KOPT-K1 (cell line): Measurements from ENCODE around the gene B4GALNT2.
"Not testable (repeated sequence)": the region's sequence is repeated elsewhere in the genome, so short reads cannot be mapped to it uniquely, and the experiment has no call there.

ENCODE experiments used
- H3K27ac ChIP-seq: fragments of 200-600 bp; sonication (generic); 2 replicates; pipeline ENCODE4 v1.5.1; 2016; ENCODE audit warnings: antibody characterized with exemption, mild to moderate bottlenecking, low read depth, low read length; ENCODE audit not compliant: poor library complexity, severe bottlenecking
- H3K36me3 ChIP-seq: fragments of 200-600 bp; sonication (generic); 2 replicates; pipeline ENCODE4 v1.5.1; 2017; ENCODE audit warnings: antibody characterized with exemption, mild to moderate bottlenecking, low read length, moderate library complexity; ENCODE audit not compliant: insufficient read depth
- H3K9me3 ChIP-seq: fragments of 200-600 bp; sonication (generic); 2 replicates; pipeline ENCODE4 v1.5.1; 2017; ENCODE audit warnings: antibody characterized with exemption, low read length, mild to moderate bottlenecking; ENCODE audit not compliant: insufficient read depth, poor library complexity, severe bottlenecking

The B4GALNT2 gene

DNA sequence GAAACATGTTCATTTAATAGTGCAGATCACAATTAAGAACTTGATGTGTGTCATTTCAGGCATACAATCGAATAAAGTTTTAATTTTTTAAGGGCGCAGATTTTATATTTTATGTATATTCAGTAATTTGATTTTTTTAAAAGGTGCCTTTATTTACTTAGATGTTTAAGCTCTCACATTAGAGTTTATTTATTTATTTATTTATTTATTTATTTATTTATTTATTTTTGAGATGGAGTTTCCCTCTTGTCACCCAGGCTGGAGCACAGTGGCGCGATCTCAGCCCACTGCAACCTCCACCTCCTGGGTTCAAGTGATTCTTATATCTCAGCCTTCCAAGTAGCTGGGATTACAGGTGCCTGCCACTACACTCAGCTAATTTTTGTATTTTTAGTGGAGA lies 3.8 kb downstream of the B4GALNT2 start:
- Histone ChIP-seq H3K9me3 (peaks cover 5% of the 10 kb centered on the region), H3K36me3 (no peaks in the 10 kb centered on the region), H3K27ac (no peak overlapping the region)

DNA sequence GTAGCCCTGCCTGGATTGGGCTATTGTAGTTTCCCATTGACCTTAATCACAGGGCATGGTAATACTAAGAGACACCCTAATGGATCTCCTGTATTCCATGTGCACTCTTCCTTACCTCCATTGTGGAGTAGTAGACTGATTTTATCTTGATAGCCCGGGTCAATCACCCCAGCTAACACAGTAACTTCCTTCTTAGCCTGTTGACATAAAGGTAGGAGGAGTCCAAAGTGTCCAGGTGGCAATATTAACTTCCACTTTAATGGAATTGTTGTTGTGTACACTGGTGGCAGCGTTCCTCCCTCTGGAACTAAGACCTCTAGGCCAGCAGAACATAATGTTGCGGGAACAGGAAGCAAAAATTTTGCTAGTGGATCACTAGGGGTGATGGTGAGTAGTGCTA lies 13.1 kb downstream of the B4GALNT2 start:
- not testable (repeated sequence) for H3K27ac ChIP-seq, H3K36me3 ChIP-seq, H3K9me3 ChIP-seq

- Histone ChIP-seq H3K27ac (no peak overlapping the region), H3K36me3 (no peaks in the 10 kb centered on the region), H3K9me3 (no peaks in the 10 kb centered on the region)
Measured at GRCh38 chr17:49146620-49147306, 14.2 kb downstream of the B4GALNT2 start.

DNA sequence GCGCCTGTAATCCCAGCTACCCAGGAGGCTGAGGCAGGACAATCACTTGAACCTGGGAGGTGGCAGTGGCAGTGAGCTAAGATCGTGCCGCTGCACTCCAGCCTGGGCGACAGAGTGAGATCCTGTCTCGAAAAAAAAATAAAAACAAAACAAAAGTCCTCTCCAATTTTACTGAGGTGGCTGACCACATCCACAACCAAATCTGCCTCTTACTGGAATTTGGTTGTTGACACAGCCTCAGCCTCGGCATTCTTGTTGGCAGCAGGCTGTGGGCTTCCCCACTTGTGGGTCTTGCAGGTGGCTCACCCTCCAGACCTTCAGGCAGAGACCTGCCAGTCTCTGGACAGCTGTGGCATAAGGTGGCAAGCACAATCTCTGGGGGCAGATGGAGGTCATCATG lies 15.6 kb downstream of the B4GALNT2 start:
- H3K27ac ChIP-seq: no peak overlapping the region
- H3K36me3 ChIP-seq: no peaks in the 10 kb centered on the region
- no peaks in the 10 kb centered on the region for H3K9me3 ChIP-seq

DNA sequence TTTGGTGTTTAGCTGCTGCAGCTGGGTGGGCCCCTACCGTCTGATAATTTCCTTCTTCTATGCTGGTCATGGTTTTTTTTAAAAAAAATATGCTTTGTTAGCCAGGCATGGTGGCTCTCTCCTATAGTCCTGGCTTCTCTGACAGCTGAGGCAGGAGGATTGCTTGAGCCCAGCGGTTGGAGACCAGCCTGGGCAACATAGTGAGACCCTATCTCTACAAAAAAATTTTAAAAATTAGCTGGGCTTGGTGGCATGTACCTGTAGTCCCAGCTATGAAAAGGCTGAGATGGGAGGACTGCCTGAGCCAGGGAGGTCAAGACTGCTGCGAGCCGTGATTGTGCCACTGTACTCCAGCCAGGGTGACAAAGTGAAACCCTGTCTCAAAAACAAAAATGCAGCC lies 19.4 kb downstream of the B4GALNT2 start:
- no peaks in the 10 kb centered on the region for H3K9me3 ChIP-seq
- no peaks in the 10 kb centered on the region for H3K36me3 ChIP-seq
- no peak overlapping the region for H3K27ac ChIP-seq

DNA sequence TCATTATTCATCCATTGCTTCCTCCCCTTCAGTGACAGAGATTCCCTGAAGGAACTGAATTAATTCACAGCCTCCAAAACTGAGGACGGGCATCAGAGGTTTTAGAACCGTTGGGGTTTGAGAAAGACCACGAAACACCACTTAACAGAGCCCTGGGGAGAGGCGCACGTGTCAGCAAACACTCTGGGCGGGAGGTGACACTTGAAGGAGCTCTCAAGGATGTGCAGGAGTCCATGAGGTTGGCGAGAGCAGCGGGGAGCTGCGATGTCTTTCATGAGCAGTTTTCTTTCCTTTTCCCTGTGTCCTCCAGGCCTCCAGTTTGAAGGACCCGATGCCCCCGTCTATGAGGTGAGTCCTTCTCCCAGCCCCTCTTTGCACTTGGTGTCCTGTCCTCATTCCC lies 23.7 kb downstream of the B4GALNT2 start:
- H3K9me3 ChIP-seq: no peaks in the 10 kb centered on the region
- no peak overlapping the region for H3K27ac ChIP-seq
- no peaks in the 10 kb centered on the region for H3K36me3 ChIP-seq

DNA sequence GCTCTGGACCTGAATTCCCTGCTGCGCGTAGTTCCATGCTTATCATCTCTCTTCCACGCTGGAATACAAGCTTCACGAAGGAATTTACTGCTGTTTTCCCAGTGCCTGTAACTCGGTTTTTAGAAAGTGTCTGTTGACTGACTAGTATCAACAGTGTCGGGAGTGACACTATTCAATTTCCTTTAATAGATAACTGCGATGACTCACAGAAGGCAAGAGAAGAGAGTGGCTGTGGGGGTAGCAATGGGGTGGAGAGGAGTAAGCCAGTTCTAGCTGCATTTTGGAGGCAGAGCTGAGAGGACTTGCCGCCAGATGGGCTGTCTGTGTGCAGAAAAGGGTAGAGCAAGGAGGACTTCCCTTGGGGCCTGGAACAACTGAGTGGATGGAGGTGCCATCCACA lies 25.2 kb downstream of the B4GALNT2 start:
- Histone ChIP-seq H3K9me3 (no peaks in the 10 kb centered on the region), H3K27ac (no peak overlapping the region), H3K36me3 (no peaks in the 10 kb centered on the region)

DNA sequence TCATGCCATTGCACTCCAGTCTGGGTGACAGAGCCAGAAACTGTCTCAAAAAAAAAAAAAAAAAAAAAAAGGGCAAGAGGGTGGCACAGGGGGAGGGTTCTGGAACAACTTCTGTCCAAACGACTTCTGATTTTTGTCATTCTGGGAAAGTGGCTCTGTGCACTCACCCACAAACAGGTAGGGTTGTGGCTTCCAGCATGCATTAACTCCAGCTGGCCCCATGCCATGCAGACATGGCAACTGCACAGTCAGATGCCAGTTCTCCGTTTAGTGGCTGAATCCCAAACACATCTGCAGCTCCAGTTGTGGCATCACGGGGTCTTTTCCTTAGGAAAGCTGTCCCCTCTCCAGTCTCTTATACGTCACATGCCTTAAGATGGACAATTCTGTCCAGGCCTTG lies 30.3 kb downstream of the B4GALNT2 start:
- H3K36me3 ChIP-seq: no peaks in the 10 kb centered on the region
- H3K9me3 ChIP-seq: no peaks in the 10 kb centered on the region
- no peak overlapping the region for H3K27ac ChIP-seq

DNA sequence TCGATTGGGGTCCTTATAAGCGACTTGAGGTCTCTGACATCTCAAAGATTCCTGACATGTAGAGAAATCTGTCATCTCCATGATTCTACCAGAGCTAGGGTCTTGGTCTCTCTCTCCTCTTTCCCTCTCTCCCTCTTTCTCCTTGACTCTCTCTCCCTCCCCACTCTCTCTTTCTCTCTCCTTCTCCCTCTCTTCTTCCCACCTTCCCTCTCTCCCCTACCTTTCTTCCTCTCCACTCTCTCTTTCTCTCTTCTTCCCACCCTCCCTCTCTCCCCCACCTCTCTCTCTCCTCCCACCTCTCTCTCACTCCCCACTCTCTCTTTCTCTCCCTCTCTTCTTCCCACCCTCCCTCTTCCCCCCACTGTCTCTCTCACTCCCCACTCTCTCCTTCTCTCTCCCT lies 32.6 kb downstream of the B4GALNT2 start:
- Histone ChIP-seq H3K9me3 (peaks cover 19% of the 10 kb centered on the region), H3K27ac (no peak overlapping the region), H3K36me3 (no peaks in the 10 kb centered on the region)

- Histone ChIP-seq H3K27ac (no peak overlapping the region), H3K36me3 (no peaks in the 10 kb centered on the region), H3K9me3 (peaks cover 31% of the 10 kb centered on the region)
Measured at GRCh38 chr17:49168706-49169105, 36.1 kb downstream of the B4GALNT2 start.

- Histone ChIP-seq H3K9me3 (peaks cover 46% of the 10 kb centered on the region), H3K36me3 (no peaks in the 10 kb centered on the region)
Measured at GRCh38 chr17:49170216-49170615, 37.6 kb downstream of the B4GALNT2 start.

DNA sequence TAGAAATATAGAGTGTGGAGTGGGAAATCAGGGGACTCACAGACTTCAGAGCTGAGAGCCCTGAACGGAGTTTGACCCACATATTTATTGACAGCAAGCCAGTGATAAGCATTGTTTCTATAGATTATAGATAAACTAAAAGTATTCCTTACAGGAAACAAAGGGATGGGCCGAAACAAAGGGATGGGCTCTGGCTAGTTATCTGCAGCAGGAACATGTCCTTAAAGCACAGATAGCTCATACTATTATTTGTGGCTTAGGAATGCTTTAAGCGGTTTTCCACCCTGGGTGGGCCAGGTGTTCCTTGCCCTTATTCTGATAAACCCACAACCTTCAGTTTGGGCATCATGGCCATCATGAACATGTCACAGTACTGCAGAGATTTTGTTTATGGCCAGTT lies 38.1 kb downstream of the B4GALNT2 start:
- not testable (repeated sequence) for H3K27ac ChIP-seq, H3K36me3 ChIP-seq
- peaks cover 51% of the 10 kb centered on the region for H3K9me3 ChIP-seq

More at GRCh38 chr17:49170216-49170615, 37.6 kb downstream of the B4GALNT2 start:
- H3K27ac ChIP-seq: no peak overlapping the region

GRCh38 chr17:49175978-49176377 lies 43.4 kb downstream of the B4GALNT2 start:
- H3K9me3 ChIP-seq: peaks cover 44% of the 10 kb centered on the region
- not testable (repeated sequence) for H3K36me3 ChIP-seq, H3K27ac ChIP-seq

- H3K9me3 ChIP-seq: peaks cover 52% of the 10 kb centered on the region
- H3K36me3 ChIP-seq: no peaks in the 10 kb centered on the region
- no peak overlapping the region for H3K27ac ChIP-seq
Measured at GRCh38 chr17:49180303-49180702, 47.7 kb downstream of the B4GALNT2 start.

DNA sequence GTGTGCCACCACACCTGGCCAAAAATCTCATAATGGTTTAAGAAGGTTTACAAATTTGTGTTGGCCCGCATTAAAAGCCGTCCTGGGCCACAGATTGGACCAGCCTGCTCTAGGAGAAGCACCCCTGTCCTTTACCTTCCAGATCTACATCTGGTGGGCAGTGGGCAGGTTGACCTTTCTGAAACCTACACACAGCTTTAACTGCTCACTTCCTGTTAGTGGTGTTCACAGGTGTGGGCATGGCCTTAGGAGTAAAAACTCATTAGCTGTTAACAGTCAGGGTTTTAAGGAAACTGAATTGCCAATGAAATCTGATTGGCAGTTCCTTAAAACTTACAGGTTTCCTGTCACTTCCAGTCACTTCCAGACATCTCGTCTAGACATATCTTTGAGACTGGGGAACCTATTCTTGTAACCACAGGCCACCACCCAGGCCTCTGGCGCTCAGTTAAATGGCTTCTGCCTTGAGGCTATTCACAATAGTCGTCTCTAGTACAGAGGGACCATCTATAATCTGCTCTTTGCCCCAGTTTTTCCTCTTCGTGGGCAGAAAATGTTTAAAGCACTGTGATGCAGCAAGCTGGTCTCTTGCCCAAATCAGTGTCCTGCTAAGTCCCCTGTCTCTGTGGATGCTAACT lies 48.5 kb downstream of the B4GALNT2 start:
- no peak overlapping the region for H3K27ac ChIP-seq
- H3K9me3 ChIP-seq: peaks cover 52% of the 10 kb centered on the region
- H3K36me3 ChIP-seq: no peaks in the 10 kb centered on the region

DNA sequence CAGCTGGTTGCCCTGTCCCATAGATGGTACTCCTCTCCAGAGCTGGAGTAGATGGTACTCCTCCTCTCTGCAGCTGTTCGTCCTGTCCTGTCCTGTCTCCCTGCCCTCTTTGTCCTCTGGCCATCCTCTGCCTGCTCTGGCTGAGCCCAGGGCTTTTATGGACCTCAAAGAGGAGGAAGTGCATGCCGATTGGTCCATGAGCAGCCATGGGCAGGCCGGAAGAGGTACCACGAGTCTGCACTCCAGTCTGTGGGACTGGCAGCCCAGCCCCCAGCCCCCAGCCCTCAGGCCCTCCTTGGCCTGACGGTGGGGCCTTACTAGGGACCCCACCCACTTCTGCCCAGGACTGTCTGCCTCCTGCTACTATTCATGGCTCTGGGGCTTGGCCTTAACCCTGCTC lies 50.8 kb downstream of the B4GALNT2 start:
- Histone ChIP-seq H3K27ac (no peak overlapping the region), H3K9me3 (peaks cover 38% of the 10 kb centered on the region), H3K36me3 (no peaks in the 10 kb centered on the region)
